Measurements from ENCODE around the gene PRRC1. TPM values are rescaled to one million over a fixed set of nuclear protein-coding genes. Genes with fewer than 3 reads are reported as not detected.

PRRC1 gene
- total RNA-seq, 1 donor from 2014 or later = 50.8 TPM

DNA sequence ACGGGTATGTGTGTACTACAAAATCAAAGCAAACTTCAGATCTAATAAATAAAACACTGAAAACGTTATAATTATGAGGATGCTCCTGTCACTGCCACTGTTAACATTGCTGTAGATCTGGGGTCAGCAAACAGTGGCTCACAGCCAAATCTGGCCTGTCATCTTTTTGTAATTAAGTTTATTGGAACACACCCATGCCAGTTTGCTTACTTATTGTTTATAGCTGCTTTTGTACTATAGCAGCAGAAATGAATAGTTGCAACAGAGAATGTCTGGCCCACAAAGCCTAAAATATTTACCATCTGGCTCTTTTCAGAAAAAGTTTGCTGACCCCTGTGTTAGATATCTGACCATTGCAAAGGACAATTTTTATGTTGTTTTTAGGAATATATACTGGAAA lies 32.1 kb downstream of the PRRC1 start:
- DNase-seq (no peak), ATAC-seq (no peak)
- peaks cover 50% of the 10 kb centered on the region for H3K36me3 ChIP-seq
- H3K9me3 ChIP-seq = no peaks in the 10 kb centered on the region
- H3K4me1 ChIP-seq = no peaks in the 10 kb centered on the region
- intact Hi-C loops (cut with DNase I) = no loop called here
- H3K27me3 ChIP-seq = no peaks in the 10 kb centered on the region
- TF ChIP-seq, protein P1, sequence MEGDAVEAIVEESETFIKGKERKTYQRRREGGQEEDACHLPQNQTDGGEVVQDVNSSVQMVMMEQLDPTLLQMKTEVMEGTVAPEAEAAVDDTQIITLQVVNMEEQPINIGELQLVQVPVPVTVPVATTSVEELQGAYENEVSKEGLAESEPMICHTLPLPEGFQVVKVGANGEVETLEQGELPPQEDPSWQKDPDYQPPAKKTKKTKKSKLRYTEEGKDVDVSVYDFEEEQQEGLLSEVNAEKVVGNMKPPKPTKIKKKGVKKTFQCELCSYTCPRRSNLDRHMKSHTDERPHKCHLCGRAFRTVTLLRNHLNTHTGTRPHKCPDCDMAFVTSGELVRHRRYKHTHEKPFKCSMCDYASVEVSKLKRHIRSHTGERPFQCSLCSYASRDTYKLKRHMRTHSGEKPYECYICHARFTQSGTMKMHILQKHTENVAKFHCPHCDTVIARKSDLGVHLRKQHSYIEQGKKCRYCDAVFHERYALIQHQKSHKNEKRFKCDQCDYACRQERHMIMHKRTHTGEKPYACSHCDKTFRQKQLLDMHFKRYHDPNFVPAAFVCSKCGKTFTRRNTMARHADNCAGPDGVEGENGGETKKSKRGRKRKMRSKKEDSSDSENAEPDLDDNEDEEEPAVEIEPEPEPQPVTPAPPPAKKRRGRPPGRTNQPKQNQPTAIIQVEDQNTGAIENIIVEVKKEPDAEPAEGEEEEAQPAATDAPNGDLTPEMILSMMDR (IDR thresholded peaks at IDR 0.05) = no peak
- no peak overlapping the region for H3K27ac ChIP-seq
- H3K4me3 ChIP-seq = no peak overlapping the region

DNA sequence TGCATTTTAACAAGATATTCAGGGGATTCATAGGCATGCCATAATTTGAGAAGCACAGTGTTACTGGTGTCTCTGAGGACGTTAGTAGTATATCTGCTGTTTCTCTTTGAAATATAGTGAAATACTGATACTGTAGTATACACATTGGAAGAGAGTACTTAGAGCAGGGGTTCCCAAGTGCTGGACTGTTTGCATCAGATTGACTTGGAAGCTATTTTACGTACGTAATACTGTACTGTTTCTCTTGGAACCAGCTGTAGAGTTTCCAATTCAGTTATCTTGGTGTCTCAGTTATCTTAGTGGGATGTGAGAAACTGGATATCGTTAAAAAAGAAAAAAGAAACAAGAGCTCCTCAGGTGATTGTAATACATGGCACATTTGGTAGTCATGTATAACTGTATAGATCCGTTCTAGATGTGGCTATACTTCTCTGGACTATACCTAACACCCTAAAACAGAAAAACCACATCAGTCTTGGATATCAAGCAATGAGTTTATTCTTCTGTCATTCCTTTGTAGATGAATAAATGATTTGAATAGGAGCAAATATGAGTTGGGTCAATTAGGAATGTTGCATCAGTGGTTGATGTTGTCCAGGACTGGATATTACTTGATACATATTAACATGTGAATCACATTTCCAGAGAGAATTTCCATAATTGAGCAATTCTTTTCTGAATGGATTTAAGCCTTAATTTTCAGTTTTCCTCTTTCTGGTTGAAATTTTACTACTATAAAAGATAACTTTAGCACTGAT lies 33.4 kb downstream of the PRRC1 start:
- H3K4me3 ChIP-seq = no peak overlapping the region
- intact Hi-C loops (cut with DNase I) = no loop called here
- ATAC-seq = no peak
- H3K27me3 ChIP-seq = no peaks in the 10 kb centered on the region
- TF ChIP-seq, protein P1 (IDR thresholded peaks at IDR 0.05) = no peak
- no peak overlapping the region for H3K27ac ChIP-seq
- peaks cover 57% of the 10 kb centered on the region for H3K36me3 ChIP-seq
- no peaks in the 10 kb centered on the region for H3K4me1 ChIP-seq
- no peaks in the 10 kb centered on the region for H3K9me3 ChIP-seq
- no peak for DNase-seq

DNA sequence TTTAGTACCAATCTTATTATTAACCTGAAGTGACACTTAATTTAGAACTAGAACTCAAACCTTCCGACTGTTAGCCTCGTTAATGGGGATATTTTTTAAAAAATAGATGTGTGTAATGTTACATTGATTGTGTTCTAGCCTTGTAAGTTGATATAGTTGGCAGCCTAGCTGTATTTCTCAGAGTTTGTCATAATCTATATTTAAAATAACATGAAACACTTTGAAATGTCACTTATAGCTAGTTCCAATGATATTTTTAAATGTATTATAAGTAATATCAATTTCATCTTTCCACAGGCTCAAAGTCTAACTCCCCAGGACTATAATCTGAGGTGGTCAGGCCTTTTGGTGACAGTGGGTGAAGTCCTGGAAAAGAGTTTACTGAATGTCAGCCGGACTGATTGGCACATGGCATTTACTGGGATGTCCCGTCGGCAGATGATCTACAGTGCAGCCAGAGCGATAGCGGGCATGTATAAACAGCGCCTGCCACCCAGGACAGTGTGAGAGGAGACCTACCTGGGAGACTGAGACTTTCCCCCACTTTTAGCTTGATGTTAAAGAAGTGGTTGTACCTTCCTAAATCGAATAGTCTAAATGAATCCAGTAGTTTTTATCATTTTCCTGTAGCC lies 34.1 kb downstream of the PRRC1 start:
- peaks cover 57% of the 10 kb centered on the region for H3K36me3 ChIP-seq
- no peaks in the 10 kb centered on the region for H3K4me1 ChIP-seq
- no peaks in the 10 kb centered on the region for H3K27me3 ChIP-seq
- TF ChIP-seq, protein P1 (IDR thresholded peaks at IDR 0.05) = no peak
- DNase-seq = no peak
- ATAC-seq = no peak
- intact Hi-C loops (cut with DNase I) = no loop called here
- H3K27ac ChIP-seq = no peak overlapping the region
- no peaks in the 10 kb centered on the region for H3K9me3 ChIP-seq
- no peak overlapping the region for H3K4me3 ChIP-seq

DNA sequence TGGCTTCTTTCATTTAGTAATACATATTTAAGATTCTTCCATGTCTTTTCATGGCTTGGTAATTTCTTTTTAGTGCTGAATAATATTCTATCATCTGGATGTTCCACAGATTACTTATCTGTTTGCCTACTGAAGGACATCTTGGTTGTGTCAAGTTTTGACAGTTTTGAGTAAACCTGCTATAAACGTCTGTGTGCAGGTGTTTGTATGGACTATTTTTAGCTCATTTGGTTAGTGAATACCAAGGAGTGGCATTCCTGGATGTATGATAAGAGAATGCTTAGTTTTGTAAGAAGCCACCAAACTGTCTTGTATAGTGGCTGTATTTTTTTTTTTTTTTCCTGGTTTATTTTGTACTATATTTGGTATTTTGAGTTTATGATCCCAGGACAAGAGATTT lies 38.4 kb downstream of the PRRC1 start:
- Histone ChIP-seq H3K9me3 (no peaks in the 10 kb centered on the region), H3K27me3 (no peaks in the 10 kb centered on the region), H3K4me3 (no peak overlapping the region), H3K36me3 (peaks cover 33% of the 10 kb centered on the region), H3K4me1 (no peaks in the 10 kb centered on the region), H3K27ac (no peak overlapping the region)
- intact Hi-C loops (cut with DNase I) = no loop called here
- ATAC-seq = no peak
- DNase-seq = no peak
- TF ChIP-seq, protein P1 (IDR thresholded peaks at IDR 0.05) = no peak

DNA sequence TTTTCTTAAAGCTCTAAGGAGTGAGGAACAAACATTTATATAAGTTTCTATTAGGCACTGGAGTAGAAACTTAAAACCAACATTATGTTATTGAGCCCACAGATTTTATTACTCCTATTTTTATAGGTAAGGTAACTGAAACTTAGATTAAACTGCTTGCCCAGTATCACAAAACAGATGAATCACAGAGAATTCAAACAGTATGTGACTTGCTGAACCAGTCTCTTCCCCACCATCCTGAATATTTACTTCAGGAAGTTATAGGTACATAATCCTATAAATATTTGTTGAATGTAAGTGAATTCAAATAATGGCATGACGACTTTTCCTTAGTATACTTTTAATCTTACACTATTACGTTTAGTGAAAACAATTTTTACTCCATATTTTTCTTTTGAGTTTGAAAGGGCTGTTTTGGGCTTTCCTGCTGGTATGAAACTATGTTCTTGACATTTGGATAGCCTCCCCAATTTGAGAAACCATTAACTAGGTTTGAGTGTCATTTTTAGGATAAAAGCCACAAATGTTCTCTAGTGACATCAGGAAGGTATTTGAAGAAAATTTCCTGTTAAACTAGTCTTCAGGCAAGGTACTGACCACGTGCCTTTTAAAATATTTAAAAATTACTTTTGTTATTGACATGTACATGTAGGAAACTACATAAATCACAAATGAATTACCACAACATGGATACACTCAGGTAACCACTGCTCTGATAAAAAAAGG lies 39.3 kb downstream of the PRRC1 start:
- intact Hi-C loops (cut with DNase I) = no loop called here
- TF ChIP-seq, protein P1 (IDR thresholded peaks at IDR 0.05) = no peak
- H3K4me1 ChIP-seq = no peaks in the 10 kb centered on the region
- H3K27ac ChIP-seq = no peak overlapping the region
- H3K36me3 ChIP-seq = peaks cover 29% of the 10 kb centered on the region
- no peak for ATAC-seq
- no peak overlapping the region for H3K4me3 ChIP-seq
- no peaks in the 10 kb centered on the region for H3K9me3 ChIP-seq
- DNase-seq = no peak
- H3K27me3 ChIP-seq = no peaks in the 10 kb centered on the region

Measured in upper lobe of right lung (tissue), 1 donor.